NCI-H2196 treated with DMSO at 0.1 percent for 48 hours (cell line): ENCODE measurements around the gene PAPSS2.
"Not testable (repeated sequence)": the region's sequence is repeated elsewhere in the genome, so short reads cannot be mapped to it uniquely, and the experiment has no call there.

ENCODE experiments used
- DNase-seq: peaks from one replicate; lab custom pipeline; 2025; ENCODE audit not compliant: unreplicated experiment; lab: John Stamatoyannopoulos, UW

The PAPSS2 gene

GRCh38 chr10:87642486-87642885, 17.2 kb upstream of the PAPSS2 start:
- DNase-seq = no peak

- DNase-seq = no peak
Measured at GRCh38 chr10:87642988-87643387, 16.7 kb upstream of the PAPSS2 start.

- DNase-seq = no peak
Measured at GRCh38 chr10:87643920-87644319, 15.8 kb upstream of the PAPSS2 start.

DNA sequence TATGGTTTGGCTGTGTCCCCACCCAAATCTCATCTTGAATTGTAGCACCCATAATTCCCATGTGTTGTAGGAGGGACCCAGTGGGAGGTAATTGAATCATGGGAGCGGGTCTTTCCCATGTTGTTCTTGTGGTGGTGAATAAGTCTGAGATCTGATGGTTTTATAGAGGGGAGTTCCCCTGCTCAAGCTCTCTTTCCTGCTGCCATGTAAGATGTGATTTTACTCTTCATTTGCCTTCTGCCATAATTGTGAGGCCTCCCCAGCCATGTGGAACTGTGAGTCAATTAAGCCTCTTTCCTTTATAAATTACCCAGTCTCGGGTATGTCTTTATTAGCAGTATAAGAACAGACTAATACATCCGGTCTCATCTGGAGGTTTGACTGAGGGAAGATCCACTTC, 15.2 kb upstream of the PAPSS2 start:
- not testable (repeated sequence) for DNase-seq

GRCh38 chr10:87646192-87646909, 13.3 kb upstream of the PAPSS2 start:
- DNase-seq = no peak

DNA sequence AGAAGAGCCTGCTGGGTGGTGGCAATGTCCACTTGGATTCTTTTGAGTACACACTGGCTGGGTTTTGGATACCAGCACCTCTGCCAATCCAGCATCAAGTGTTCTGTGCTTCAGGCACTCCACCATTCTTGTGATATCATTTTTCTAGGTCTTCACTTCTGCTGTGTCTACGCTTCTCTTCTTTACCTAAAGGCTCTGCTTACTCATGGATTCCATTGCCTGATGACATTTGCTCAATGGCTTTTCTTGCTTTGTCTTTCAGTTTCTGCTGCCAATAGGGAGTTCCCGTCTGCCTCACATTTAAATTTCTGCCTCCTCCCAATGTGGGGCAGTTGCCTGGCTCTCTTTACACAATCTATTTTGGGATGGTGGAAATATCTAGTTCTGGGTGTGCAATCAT, 12.7 kb upstream of the PAPSS2 start:
- DNase-seq = no peak

DNA sequence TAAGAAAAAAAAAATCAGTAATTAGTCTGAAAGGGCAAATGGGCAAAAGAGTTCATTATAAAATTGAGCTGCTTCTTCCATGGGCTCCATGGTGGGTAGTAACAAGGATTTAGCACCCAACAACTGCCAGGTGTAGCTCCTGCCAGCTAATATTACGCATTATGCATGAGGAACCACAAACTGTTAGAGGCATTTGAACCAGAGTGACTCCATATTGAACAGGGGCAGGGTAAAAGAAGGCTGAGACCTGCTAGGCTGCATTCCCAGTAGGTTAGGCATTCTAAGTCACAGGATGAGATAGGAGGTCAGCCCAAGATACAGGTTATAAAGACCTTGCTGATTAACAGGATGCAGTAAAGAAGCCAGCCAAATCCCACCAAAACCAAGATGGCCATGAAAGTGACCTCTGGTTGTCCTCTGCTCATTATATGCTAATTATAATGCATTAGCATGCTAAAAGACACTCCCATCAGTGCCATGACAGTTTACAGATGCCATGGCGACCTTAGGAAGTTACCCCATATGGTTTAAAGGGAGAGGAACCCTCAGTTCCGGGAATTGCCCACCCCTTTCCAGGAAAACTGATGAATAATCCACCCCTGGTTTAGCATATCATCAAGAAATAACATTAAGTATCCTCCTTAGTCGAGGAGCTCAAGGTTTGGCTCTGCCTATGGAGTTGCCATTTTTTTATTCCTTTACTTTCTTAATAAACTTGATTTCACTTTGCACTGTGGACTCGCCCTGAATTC, 8.7 kb upstream of the PAPSS2 start:
- DNase-seq = no peak

GRCh38 chr10:87651801-87652200, 7.9 kb upstream of the PAPSS2 start:
- no peak for DNase-seq

DNA sequence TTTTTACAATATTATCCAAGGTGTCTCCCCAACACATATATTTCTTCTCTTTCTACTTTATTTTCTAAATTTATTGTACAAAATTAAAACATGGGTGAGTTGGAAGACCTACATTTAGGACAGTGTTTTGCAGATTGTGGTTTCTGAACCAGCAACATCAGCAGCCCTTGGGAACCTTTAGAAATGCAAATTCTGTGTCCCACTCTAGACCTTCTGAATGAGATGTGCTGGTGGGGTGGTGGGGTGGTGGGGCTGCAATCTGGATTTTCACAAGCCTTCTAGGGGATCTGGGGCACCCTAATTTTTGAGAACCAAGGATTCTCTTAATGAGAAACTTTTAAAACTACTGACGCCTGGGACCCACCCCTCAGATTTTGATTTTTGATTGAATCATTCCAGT, 7.4 kb upstream of the PAPSS2 start:
- DNase-seq = no peak

DNA sequence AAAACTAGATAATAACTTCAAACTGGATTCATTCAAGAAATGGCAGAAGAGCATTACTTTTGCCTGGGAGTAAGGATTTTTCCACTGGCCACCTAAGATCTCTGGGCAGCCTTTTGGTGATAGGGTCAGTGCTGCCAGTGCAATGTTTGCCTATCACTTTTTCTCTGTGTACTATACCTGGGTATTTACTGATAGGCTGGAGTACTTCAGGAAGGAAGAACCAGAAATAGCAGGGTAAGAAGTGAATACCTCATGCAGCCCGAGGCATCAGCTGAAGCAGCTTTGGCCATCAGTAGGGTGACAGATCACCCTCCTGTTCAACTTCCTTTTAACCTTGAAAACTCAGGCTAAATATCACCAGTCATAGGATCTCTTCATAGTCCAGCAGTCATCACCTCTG, 5.5 kb upstream of the PAPSS2 start:
- no peak for DNase-seq

DNA sequence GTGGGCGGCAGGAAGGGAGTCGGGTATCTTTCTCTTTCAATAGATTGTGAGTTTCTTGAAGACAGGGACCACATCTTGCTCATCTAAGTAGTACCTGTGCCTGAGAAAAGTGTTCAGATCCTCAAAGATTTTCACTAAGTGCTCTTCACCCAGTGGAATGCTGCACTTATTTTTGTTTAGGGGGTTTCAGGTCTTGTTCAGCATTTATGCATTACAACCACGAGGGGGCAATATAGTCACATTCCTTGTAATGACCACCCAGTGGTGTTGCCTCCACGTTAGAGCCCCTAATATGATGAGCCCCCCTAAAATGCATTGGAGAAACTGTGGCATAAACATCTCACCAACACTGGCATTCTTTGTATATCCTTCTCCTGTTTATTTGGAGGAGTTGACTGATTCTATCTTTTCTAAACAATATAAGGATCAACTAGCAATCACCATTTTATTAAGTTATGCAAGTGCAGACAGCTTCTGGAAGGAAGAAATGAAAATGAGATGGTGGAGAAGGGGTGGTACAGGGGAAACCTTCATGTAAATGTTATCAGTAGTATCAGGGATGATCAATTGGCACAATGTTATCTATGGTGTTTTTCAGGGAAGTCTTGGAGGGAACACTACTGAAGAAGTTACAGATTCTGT, 3.1 kb upstream of the PAPSS2 start:
- DNase-seq = no peak

DNA sequence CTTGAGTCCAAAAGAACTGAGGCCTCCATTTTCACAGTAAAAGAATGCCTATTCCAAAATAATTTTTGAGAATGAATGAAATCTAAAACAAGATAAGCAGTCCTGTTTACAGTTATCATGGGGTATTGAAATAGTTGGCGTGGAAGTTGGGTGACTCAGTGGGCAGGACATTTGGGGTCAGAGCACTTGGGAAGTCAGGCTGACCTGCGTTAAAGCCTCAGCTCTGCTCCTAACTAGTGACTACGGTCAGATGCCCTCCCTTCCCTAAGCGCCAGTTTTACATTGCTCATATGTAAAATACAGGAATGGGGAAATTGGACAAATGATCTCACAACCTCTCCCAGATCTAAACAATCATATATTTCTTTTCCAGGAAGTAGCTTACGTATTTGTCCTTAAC, 2.3 kb upstream of the PAPSS2 start:
- no peak for DNase-seq

DNA sequence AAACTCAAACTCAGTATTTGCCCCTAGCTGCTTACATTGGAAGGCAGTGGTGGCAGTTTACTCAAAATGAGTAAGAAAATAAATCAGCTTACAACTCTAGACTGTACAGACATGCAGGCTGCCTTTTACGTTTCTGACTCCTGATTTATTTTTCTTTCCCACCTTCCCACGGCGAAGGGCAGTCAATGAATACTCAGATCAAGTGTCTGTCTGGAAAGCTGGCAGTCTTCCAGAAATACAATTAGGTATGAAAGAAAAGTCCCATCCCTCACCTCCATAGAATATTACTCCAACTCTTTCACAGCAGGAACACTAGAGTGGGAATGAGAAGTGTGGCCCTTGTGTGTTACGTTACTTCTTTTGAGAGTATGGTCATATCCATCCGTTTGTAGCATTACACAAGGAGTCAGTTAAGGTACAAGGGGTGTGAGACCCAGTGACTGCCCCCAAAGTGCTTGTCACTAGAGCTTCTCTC, 1.3 kb upstream of the PAPSS2 start:
- no peak for DNase-seq

DNA sequence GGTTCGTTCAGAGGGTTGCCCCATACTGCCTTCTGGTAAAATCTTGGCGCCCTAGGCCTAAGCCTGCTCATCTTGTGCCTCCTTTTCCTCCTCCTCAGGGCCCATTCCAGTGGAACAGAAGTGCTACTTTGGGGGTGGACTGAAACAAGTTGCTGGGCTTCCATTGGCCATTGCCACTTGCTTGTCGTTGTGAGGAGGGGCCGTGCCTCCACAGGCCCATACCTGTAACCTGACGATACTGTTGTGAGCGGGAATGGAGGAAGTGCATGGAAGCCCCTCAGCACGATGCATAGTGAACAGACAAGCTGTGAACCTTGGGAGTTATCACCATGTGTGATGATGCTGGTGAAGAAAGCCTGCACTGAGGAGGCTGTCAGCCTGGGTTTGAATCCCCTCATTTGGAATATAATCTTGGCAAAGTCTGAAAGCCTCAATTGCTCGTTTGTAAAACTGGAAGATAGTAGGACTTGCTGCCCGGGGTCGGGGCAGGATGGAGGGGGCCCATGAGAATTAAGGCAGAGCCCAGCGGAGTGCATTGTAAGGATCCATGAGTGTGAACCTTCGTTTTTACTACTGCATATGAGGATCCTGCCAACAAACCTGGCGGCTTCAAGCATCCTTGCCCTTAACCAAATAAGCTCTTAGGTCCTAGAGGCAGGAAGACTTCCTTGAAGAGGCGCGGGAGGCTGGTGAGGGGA, 671 bp upstream of the PAPSS2 start:
- DNase-seq = no peak

- no peak for DNase-seq
Measured at GRCh38 chr10:87660484-87661133, 931 bp downstream of the PAPSS2 start.

GRCh38 chr10:87661861-87662785, 2.4 kb downstream of the PAPSS2 start:
- no peak for DNase-seq

GRCh38 chr10:87664276-87664701, 4.6 kb downstream of the PAPSS2 start:
- DNase-seq = no peak

DNA sequence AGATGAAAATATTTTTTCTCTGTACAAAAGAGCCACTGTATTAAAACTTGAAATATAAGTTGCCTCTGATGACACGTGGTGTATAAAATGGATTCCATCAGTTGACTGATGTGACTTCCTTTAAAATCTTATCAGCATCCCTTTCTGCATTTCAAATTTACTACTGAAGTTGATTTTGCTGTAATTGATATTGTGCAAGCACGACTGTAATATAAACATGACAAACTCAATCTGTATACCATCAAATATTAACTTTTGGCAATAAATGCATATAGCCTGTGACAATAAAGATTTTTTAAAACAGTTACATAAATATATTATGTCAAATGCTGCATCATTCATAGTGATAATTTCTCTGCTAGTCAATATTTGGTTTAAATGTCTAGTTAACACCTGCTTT, 7.8 kb downstream of the PAPSS2 start:
- no peak for DNase-seq

GRCh38 chr10:87668324-87669074, 8.8 kb downstream of the PAPSS2 start:
- DNase-seq = no peak
